ENCODE data around the gene BID.

DNA sequence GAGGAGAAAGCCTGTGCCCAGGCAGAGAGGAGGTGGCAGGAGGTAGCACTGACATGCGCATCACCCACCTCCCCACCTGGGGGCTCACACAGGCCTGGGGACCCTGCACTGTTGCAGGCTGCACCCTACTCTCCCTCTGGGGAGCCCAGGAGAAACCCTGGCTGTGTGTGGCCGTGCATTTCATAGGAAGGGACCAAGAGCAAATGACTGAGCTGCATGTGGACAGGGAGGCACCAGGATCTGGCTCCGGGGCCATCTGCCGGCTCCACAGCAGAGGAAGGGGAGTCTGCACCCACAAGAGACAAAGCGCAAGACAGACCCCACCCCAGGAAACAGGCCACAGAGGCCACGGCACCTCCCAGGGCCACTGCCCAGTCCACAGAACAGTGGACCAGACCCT, 22.7 kb downstream of the BID start:
- TF ChIP-seq, protein P1, sequence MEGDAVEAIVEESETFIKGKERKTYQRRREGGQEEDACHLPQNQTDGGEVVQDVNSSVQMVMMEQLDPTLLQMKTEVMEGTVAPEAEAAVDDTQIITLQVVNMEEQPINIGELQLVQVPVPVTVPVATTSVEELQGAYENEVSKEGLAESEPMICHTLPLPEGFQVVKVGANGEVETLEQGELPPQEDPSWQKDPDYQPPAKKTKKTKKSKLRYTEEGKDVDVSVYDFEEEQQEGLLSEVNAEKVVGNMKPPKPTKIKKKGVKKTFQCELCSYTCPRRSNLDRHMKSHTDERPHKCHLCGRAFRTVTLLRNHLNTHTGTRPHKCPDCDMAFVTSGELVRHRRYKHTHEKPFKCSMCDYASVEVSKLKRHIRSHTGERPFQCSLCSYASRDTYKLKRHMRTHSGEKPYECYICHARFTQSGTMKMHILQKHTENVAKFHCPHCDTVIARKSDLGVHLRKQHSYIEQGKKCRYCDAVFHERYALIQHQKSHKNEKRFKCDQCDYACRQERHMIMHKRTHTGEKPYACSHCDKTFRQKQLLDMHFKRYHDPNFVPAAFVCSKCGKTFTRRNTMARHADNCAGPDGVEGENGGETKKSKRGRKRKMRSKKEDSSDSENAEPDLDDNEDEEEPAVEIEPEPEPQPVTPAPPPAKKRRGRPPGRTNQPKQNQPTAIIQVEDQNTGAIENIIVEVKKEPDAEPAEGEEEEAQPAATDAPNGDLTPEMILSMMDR (IDR thresholded peaks at IDR 0.05; ENCODE audit: borderline replicate concordance, extremely low read depth, low read length, poor library complexity, severe bottlenecking) = no peak
- no peak for TF ChIP-seq EZH2 (IDR thresholded peaks at IDR 0.05; ENCODE audit: borderline replicate concordance, low read depth, low read length, severe bottlenecking)
